GM10847 (cell line): ENCODE data around the gene WDR83.

Experiments
- POLR2A ChIP-seq: IDR thresholded peaks from 2 replicates; pipeline ENCODE4 v1.6.1; 2011; ENCODE audit not compliant: insufficient read length; ENCODE audit errors: extremely low read depth

The WDR83 gene

GRCh38 chr19:12696366-12697335 is 30.0 kb downstream of the WDR83 start, which contains the start of gene FBXW9:
Gene FBXW9 (minus strand): TSS chr19:12696631. CDS start chr19:12696581, 50 bp downstream.
- TF ChIP-seq POLR2A = peak; percentile 53

DNA sequence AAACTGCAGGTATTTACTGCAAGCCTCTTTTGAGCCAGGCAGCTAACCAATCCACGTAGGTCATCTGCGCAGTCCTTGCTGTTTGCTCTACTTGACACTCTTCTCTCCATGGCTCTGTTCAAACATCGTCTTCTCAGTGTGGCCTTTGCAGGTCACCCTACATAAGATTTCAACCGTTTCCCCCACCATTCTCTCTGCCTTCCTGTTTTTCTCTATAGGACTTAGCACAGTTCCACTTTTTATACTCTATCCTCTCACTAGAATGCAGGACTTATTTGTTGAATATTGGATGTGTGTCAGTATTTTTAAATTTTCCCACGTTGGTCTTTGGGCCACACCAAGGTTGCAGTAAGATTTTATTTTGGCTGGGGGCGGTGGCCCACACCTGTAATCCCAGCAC is 31.5 kb downstream of the WDR83 start:
- TF ChIP-seq POLR2A = no peak

GRCh38 chr19:12701596-12702282 is 35.1 kb downstream of the WDR83 start:
- TF ChIP-seq POLR2A = no peak

GRCh38 chr19:12703046-12703445 is 36.4 kb downstream of the WDR83 start:
- TF ChIP-seq POLR2A = no peak

DNA sequence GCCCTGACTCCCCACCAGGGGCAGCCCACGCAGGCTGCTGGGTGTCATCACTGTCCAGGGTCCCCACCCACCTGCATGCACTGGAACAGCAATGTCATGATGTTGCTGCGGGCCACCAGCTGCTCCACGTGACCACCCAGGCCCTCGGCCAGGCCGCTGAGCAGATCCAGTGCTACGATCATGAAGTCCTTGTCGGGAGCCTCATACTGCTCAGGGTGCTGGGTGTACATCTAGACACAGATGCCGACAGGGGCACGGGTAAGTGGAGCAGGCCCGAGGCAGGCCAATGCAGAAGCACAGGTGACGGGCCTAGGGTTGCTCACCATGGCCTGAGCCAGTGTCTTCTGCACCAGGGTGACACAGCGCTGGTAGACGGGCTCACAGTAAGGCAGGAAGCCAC is 38.6 kb downstream of the WDR83 start:
- TF ChIP-seq POLR2A = no peak

DNA sequence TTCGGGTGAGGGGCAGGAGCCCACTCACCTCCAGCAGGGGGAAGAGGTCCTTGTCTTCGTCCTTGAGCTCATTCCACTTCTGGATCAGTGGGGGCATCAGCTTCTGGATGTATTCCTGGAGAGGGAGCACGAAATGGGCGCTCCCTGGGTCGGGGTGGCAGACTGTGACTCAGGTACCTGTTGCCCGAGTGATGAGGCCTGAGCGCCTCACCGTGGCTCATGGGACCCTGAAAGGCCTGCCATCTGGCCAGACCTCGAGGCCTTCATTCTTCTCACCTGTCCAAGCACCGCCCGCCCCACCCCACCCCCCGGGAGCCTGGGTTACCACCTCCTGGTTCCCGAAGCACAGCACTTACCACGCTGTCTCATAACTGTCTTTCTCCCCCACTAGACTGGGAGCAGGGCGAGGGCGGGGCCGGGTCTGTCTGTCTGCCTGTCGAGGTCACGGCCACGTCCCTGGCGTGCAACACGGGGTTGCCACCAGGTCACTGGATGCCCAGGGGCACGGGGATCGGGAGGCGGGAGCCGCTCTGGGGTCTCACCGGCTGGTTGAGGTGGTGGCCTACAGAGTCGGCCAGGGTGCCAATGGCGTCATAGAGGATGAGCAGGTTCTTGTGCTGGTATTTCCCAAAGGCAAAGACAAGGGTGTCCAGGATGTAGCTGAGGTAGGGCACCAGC is 39.2 kb downstream of the WDR83 start:
- no peak for TF ChIP-seq POLR2A

- TF ChIP-seq POLR2A = no peak
These were observed 39.7 kb downstream of the WDR83 start for GRCh38 chr19:12706332-12706718.

GRCh38 chr19:12708641-12709040 is 42.0 kb downstream of the WDR83 start:
- no peak for TF ChIP-seq POLR2A

- no peak for TF ChIP-seq POLR2A
These were observed 44.6 kb downstream of the WDR83 start for GRCh38 chr19:12711187-12711586.

GRCh38 chr19:12715102-12715501 is 48.5 kb downstream of the WDR83 start:
- TF ChIP-seq POLR2A = no peak

DNA sequence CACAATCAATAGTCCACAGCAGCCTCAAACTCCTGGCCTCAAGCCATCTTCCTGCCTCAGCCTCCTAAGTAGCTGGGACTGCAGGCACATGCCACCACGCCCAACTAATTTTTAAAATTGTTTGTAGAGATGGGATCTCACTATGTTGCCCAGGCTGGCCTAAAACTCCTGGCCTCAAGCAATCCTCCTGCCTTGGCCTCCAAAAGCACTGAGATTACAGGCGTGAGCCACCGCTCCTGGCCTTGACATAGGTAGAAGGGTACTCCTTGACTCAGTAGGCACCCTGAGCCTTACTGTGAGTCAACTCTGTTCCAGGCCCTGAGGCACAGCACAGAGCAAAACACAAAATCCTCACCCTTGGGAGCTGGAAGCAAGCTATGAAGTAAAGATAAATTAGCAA is 49.3 kb downstream of the WDR83 start:
- TF ChIP-seq POLR2A = no peak

DNA sequence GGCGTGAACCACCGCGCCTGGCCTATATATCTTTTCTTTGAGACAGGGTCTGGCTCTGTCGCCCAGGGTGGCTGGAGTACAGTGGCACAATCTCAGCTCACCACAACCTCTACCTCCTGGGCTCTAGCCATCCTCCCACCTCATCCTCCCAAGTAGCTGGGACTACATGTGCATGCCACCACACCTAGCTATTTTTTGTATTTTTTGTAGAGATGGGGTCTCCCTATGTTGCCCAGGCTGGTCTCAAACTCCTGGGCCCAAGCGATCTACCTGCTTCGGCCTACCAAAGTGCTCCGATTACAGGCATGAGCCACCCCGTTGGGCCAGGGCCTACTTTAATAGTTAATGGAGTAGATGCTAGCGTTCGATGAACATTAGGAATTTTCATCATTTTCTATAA is 53.7 kb downstream of the WDR83 start:
- TF ChIP-seq POLR2A = no peak

- no peak for TF ChIP-seq POLR2A
These were observed 54.4 kb downstream of the WDR83 start for GRCh38 chr19:12720851-12721655.

- no peak for TF ChIP-seq POLR2A
These were observed 55.3 kb downstream of the WDR83 start for GRCh38 chr19:12721656-12722565.
